Activated CD8-positive, alpha-beta T cell treated with anti-CD3 and anti-CD28 coated beads, Interleukin-2, amount 10 ng/mL, durations not matched to agents 7 days and 5 days (primary cell): ENCODE measurements around the gene RGS6. TPM values are rescaled to one million over a fixed set of nuclear protein-coding genes. Genes with fewer than 3 reads are reported as not detected.

Experiments
- ATAC-seq: fragments of 150-1000 bp; cut with Tn5 transposase; one replicate; pipeline ENCODE4 v1.10.0; 2021; ENCODE audit warnings: moderate library complexity
- CTCF ChIA-PET: fragments of 350-600 bp; sonication (Branson Sonifier 250); formaldehyde crosslinking; loops from one replicate; lab custom pipeline; 2021; ENCODE audit warnings: antibody characterized with exemption; lab: Charles Lee
- POLR2A ChIA-PET: fragments of 350-600 bp; sonication (Branson Sonifier 250); formaldehyde crosslinking; loops from one replicate; lab custom pipeline; 2021; ENCODE audit warnings: antibody characterized with exemption; lab: Charles Lee
- DNase-seq: peaks from one replicate; pipeline ENCODE4 v3.0.0-alpha.2; 2020
- H3K27ac Mint-ChIP-seq: one replicate; pipeline ENCODE4 v1.8.0; 2021; ENCODE audit warnings: mild to moderate bottlenecking, mixed read lengths
- H3K27me3 Mint-ChIP-seq: one replicate; pipeline ENCODE4 v1.8.0; 2021; ENCODE audit warnings: low read depth, mixed read lengths
- H3K36me3 Mint-ChIP-seq: one replicate; pipeline ENCODE4 v1.8.0; 2021; ENCODE audit warnings: low read depth, mixed read lengths
- H3K4me1 Mint-ChIP-seq: one replicate; pipeline ENCODE4 v1.8.0; 2021; ENCODE audit warnings: low read depth, mixed read lengths
- H3K4me3 Mint-ChIP-seq: one replicate; pipeline ENCODE4 v1.8.0; 2021; ENCODE audit warnings: mild to moderate bottlenecking, mixed read lengths
- H3K9me3 Mint-ChIP-seq: one replicate; pipeline ENCODE4 v1.8.0; 2022; ENCODE audit warnings: mixed read lengths; ENCODE audit not compliant: insufficient read depth
- total RNA-seq, 2 experiments: library from RNA; stranded (reverse); gene quantifications; one replicate each; pipeline ENCODE4 v1.2.3, GENCODE V29; 2021

RGS6 gene
- total RNA-seq, 2 experiments from 2014 or later: 0.16 to 0.47 TPM

GRCh38 chr14:72173038-72173720 is 240.9 kb downstream of the RGS6 start:
- no peak overlapping the region for H3K4me3 Mint-ChIP-seq

DNA sequence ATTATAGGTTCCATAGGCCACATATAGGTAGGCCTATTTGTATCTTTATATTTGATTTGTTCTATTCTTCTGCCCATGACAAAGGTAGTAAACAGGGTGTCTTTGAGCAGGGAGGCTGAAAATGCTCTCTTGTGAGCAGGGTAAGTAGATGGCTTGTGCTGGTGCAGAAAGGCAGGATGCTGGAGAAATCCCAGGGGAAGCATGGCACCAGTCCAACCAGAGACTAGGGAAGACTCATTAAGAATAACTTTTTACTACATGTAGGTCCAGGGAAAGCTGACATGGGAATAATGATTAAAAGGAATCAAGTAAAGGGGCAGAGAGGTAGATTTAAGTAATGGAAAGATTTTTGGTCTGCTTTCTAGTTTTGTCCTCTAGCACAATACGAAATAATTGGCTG is 245.0 kb downstream of the RGS6 start:
- Mint-ChIP-seq H3K27me3 (peaks cover 6% of the 10 kb centered on the region), H3K27ac (no peak overlapping the region), H3K9me3 (no peaks in the 10 kb centered on the region), H3K4me1 (no peaks in the 10 kb centered on the region), H3K36me3 (no peaks in the 10 kb centered on the region), H3K4me3 (no peak overlapping the region)
- DNase-seq: no peak
- POLR2A ChIA-PET: no interaction called here
- no peak for ATAC-seq
- CTCF ChIA-PET: no interaction called here

More at GRCh38 chr14:72173038-72173720, 240.9 kb downstream of the RGS6 start:
- Mint-ChIP-seq H3K27ac (no peak overlapping the region), H3K4me1 (no peaks in the 10 kb centered on the region), H3K9me3 (no peaks in the 10 kb centered on the region), H3K27me3 (peaks cover 15% of the 10 kb centered on the region), H3K36me3 (no peaks in the 10 kb centered on the region)
- DNase-seq (no peak), ATAC-seq (no peak)
- ChIA-PET CTCF (no interaction called here), POLR2A (no interaction called here)

DNA sequence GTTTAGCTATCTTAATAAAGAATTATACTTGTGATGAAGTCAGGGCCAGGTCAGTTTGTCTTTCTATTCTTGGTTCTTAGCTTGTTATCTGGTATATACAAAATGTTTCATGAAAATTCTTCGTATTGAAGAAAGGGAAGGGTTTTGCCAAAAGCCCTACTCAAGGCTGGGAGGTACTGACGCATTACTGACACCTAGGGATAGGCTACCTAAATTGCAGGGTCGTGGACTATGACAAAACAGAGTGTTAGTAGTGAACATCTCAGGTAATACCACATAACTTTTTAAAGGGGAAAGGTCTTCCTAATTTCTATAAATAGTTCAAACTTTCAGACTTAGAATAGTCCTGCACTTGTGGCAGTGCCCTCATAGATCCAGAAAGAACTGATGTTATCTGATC is 246.3 kb downstream of the RGS6 start:
- ATAC-seq: no peak
- no peak for DNase-seq
- Mint-ChIP-seq H3K36me3 (no peaks in the 10 kb centered on the region), H3K4me3 (no peak overlapping the region), H3K27ac (no peak overlapping the region), H3K27me3 (peaks cover 8% of the 10 kb centered on the region), H3K9me3 (no peaks in the 10 kb centered on the region), H3K4me1 (no peaks in the 10 kb centered on the region)
- ChIA-PET POLR2A (no interaction called here), CTCF (interaction anchor here (1.0 kb wide), 1 partner anchor 14 kb away, joined by 3 read pairs; no protein-coding TSS in a partner anchor)

- no peak for DNase-seq
- H3K27me3 Mint-ChIP-seq: peaks cover 11% of the 10 kb centered on the region
- H3K4me1 Mint-ChIP-seq: no peaks in the 10 kb centered on the region
- ChIA-PET CTCF (no interaction called here), POLR2A (no interaction called here)
- no peak for ATAC-seq
- no peaks in the 10 kb centered on the region for H3K36me3 Mint-ChIP-seq
- H3K27ac Mint-ChIP-seq: no peak overlapping the region
- no peak overlapping the region for H3K4me3 Mint-ChIP-seq
- no peaks in the 10 kb centered on the region for H3K9me3 Mint-ChIP-seq
Measured at GRCh38 chr14:72182708-72183432, 250.6 kb downstream of the RGS6 start.

DNA sequence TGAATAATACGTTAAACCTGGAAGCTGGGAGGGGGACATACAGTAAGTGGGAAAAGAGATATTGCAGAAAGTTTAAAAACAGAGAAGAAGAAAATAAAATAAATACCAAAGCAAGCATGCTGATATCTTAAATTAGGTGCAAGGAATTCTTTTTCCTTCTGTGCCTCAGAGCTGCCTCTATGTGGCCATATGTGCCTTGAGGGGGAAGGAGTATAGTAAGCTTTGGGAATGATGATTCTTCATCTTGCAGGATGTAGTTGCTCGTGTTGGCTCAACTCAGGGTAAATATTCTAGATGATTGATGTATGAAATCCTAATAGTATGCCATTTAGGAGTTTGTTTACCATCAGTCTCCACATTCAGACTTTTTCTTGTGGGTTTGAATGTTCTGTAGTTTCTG is 251.4 kb downstream of the RGS6 start:
- Mint-ChIP-seq H3K27ac (no peak overlapping the region), H3K4me3 (no peak overlapping the region), H3K36me3 (no peaks in the 10 kb centered on the region), H3K4me1 (no peaks in the 10 kb centered on the region), H3K9me3 (no peaks in the 10 kb centered on the region), H3K27me3 (peaks cover 11% of the 10 kb centered on the region)
- ChIA-PET POLR2A (no interaction called here), CTCF (no interaction called here)
- ATAC-seq (no peak), DNase-seq (no peak)

DNA sequence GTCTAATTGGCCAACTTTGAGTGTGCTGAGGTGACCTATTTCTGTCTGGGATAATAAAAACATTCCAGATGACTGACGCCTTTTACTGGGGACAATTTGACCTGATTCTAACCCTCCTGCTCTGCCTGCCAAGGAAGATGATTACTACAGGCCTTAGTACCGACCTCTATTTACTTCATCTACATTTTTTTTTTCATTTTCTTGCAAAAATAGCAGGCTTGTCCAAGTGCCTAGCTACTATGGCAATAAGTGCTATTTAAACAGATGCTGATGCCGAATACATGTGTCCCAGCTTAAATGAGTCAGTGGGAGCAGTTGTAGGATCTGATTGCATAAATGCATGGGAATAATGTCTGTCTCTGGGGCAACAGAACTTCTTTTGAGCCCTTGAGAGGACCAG is 254.3 kb downstream of the RGS6 start:
- CTCF ChIA-PET: no interaction called here

GRCh38 chr14:72196237-72197015 is 264.2 kb downstream of the RGS6 start:
- no peaks in the 10 kb centered on the region for H3K36me3 Mint-ChIP-seq

More for the DNA sequence above, 254.3 kb downstream of the RGS6 start:
- Mint-ChIP-seq H3K36me3 (no peaks in the 10 kb centered on the region), H3K9me3 (no peaks in the 10 kb centered on the region), H3K4me1 (no peaks in the 10 kb centered on the region), H3K27me3 (peaks cover 8% of the 10 kb centered on the region), H3K4me3 (no peak overlapping the region), H3K27ac (no peak overlapping the region)
- POLR2A ChIA-PET: no interaction called here
- no peak for DNase-seq
- no peak for ATAC-seq

DNA sequence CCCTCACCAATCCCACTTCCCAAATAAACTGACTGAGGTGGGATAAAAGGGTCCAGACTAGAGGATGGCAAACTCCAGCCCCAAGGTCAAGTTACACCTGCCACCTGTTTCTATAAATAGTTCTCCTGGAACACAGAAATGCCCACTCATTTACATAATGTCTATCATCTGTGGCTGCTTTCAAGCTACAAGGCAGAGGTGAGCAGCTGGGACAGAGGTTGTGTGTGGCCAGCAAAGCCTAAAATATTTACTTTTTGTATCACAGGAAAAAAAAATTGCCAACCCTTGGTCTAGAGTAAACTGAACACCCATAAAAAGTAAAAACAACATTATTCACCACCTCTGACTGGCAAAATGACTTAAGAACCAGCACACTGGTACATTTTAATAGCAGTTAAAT is 269.4 kb downstream of the RGS6 start:
- no peak overlapping the region for H3K4me3 Mint-ChIP-seq
- H3K9me3 Mint-ChIP-seq: no peaks in the 10 kb centered on the region
- H3K4me1 Mint-ChIP-seq: no peaks in the 10 kb centered on the region
- peaks cover 13% of the 10 kb centered on the region for H3K27me3 Mint-ChIP-seq
- ChIA-PET CTCF (no interaction called here), POLR2A (no interaction called here)
- ATAC-seq (no peak), DNase-seq (no peak)
- H3K27ac Mint-ChIP-seq: no peak overlapping the region
- no peaks in the 10 kb centered on the region for H3K36me3 Mint-ChIP-seq

More at GRCh38 chr14:72196237-72197015, 264.2 kb downstream of the RGS6 start:
- ATAC-seq: no peak
- H3K27ac Mint-ChIP-seq: no peak overlapping the region
- DNase-seq: no peak
- H3K27me3 Mint-ChIP-seq: peaks cover 12% of the 10 kb centered on the region
- ChIA-PET CTCF (no interaction called here), POLR2A (no interaction called here)
- H3K4me3 Mint-ChIP-seq: no peak overlapping the region
- H3K9me3 Mint-ChIP-seq: no peaks in the 10 kb centered on the region
- no peaks in the 10 kb centered on the region for H3K4me1 Mint-ChIP-seq

DNA sequence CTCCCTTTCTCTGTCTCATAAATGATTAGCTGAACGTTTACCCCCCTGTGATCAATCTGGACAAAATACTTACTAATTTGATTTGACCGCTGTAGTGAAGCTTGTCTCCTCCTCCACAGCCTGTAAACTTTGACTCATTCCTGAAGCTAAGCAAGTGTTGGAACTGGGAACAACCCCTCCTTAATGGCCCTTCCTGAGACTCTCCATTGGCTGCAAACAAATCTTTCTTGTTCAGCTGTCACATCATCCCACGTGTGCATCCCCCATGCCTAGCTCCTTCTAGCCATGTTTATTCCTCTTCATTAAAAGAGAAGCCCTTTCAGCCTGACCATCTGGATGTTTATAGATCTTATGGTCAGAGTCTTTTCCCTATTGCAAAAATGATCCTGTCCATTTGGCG is 281.2 kb downstream of the RGS6 start:
- H3K4me1 Mint-ChIP-seq: no peaks in the 10 kb centered on the region
- no peaks in the 10 kb centered on the region for H3K36me3 Mint-ChIP-seq
- no peaks in the 10 kb centered on the region for H3K27me3 Mint-ChIP-seq
- no peaks in the 10 kb centered on the region for H3K9me3 Mint-ChIP-seq
- DNase-seq (no peak), ATAC-seq (no peak)
- POLR2A ChIA-PET: interaction anchor here (0.6 kb wide), 1 partner anchor 1100 kb away, joined by 3 read pairs; no protein-coding TSS in a partner anchor
- no peak overlapping the region for H3K4me3 Mint-ChIP-seq
- CTCF ChIA-PET: interaction anchor here (1.3 kb wide), 1 partner anchor 10 kb away, joined by 3 read pairs; no protein-coding TSS in a partner anchor
- H3K27ac Mint-ChIP-seq: no peak overlapping the region

DNA sequence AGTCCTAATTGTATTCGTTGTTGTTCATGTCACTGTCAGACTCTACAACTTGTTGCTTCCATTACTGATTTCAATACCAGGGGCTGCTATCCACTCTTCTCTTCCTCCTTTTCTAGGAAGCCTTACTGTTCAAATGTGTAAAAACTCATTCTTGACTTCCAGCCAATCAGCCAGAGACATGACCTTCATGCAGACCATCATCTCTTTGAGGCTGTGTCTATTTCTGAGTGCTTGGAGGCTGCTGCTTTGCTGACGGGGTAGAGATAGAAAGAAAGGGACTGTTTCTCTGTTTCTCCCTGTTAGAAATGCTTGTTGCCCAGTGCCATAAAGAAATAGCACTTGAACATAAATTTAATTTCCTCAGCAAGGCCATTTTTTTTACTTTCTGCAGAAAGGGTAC is 282.9 kb downstream of the RGS6 start:
- ATAC-seq (no peak), DNase-seq (no peak)
- Mint-ChIP-seq H3K9me3 (no peaks in the 10 kb centered on the region), H3K4me3 (no peak overlapping the region), H3K27ac (no peak overlapping the region), H3K4me1 (no peaks in the 10 kb centered on the region), H3K27me3 (no peaks in the 10 kb centered on the region), H3K36me3 (no peaks in the 10 kb centered on the region)
- POLR2A ChIA-PET: no interaction called here
- CTCF ChIA-PET: no interaction called here

DNA sequence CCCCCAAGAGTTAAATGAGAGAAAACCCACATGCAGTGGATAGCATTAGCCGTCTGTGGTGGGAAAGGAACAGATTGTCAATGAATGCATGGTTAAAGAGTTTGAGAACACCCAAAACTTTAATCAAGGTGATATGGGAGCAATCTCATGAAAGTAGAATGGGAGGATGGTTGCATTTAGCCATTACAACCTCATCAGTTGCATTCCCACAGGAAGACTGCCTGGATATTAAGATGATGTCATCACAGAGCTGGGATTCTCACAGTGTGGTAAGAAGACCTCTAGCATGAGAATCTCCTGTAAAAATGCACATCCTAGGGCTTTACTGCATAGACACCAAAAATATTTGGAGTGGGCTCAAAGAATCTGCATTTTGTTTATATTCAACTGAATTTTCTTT is 284.9 kb downstream of the RGS6 start:
- Mint-ChIP-seq H3K9me3 (peaks cover 6% of the 10 kb centered on the region), H3K27me3 (peaks cover 4% of the 10 kb centered on the region), H3K4me1 (no peaks in the 10 kb centered on the region), H3K27ac (no peak overlapping the region), H3K4me3 (no peak overlapping the region), H3K36me3 (no peaks in the 10 kb centered on the region)
- no peak for ATAC-seq
- DNase-seq: no peak
- POLR2A ChIA-PET: no interaction called here
- CTCF ChIA-PET: interaction anchor here (1.0 kb wide), 1 partner anchor 27 kb away, joined by 3 read pairs; no protein-coding TSS in a partner anchor

DNA sequence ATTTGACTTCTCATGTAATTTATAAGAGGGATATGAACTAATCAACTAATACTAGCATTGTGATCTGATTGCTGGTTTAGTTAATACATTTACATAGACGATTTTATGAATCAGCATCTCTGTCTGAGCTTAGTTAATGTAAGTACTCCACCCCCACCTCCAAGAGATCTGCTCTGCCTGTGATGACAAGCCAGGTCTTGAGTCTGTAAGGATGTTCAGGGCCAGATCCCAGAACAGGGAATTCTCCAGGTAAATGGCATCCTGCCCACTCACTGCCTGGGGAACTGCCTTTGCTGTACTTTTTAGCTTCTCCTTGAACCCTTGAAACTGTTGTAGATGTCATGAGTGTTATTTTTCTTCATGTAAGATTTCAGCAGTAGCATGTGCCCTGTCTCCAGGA is 289.8 kb downstream of the RGS6 start:
- CTCF ChIA-PET: no interaction called here
- ATAC-seq: no peak
- Mint-ChIP-seq H3K4me3 (no peak overlapping the region), H3K27ac (no peak overlapping the region), H3K4me1 (no peaks in the 10 kb centered on the region), H3K9me3 (peaks cover 6% of the 10 kb centered on the region), H3K36me3 (no peaks in the 10 kb centered on the region), H3K27me3 (peaks cover 4% of the 10 kb centered on the region)
- POLR2A ChIA-PET: no interaction called here
- DNase-seq: no peak
